ENCODE data around the gene MIA2. TPM values are rescaled to one million over a fixed set of nuclear protein-coding genes. Genes with fewer than 3 reads are reported as not detected.
"Not testable (repeated sequence)": the region's sequence is repeated elsewhere in the genome, so short reads cannot be mapped to it uniquely, and the experiment has no call there.

MIA2 gene
- total RNA-seq, 1 donor from 2014 or later, result 34.2 TPM

- no peak for TF ChIP-seq CTCF (IDR thresholded peaks at IDR 0.05)
- Histone ChIP-seq H3K9me3 (no peaks in the 10 kb centered on the region), H3K36me3 (no peaks in the 10 kb centered on the region), H3K27me3 (ENCODE audit: low read depth) (no peaks in the 10 kb centered on the region), H3K27ac (no peak overlapping the region), H3K4me3 (no peak overlapping the region), H3K4me1 (peaks cover 10% of the 10 kb centered on the region)
- ATAC-seq (peak in 1 of 2 donors; percentile 49), DNase-seq (no peak)
- intact Hi-C loops (cut with DNase I), result no loop called here
These were observed 4.5 kb upstream of the MIA2 start for GRCh38 chr14:39229222-39229543.

- Histone ChIP-seq H3K4me3 (no peak overlapping the region), H3K4me1 (peaks cover 10% of the 10 kb centered on the region), H3K27ac (no peak overlapping the region), H3K36me3 (no peaks in the 10 kb centered on the region), H3K9me3 (no peaks in the 10 kb centered on the region), H3K27me3 (ENCODE audit: low read depth) (no peaks in the 10 kb centered on the region)
- ATAC-seq (no peak), DNase-seq (no peak)
- no peak for TF ChIP-seq CTCF (IDR thresholded peaks at IDR 0.05)
- intact Hi-C loops (cut with DNase I), result no loop called here
These were observed 4.1 kb upstream of the MIA2 start for GRCh38 chr14:39229601-39230110.

GRCh38 chr14:39230416-39231035 lies 3.2 kb upstream of the MIA2 start:
- Histone ChIP-seq H3K36me3 (no peaks in the 10 kb centered on the region), H3K27ac (no peak overlapping the region), H3K9me3 (no peaks in the 10 kb centered on the region), H3K4me1 (peaks cover 10% of the 10 kb centered on the region), H3K4me3 (no peak overlapping the region), H3K27me3 (ENCODE audit: low read depth) (no peaks in the 10 kb centered on the region)
- TF ChIP-seq CTCF (IDR thresholded peaks at IDR 0.05), result no peak
- intact Hi-C loops (cut with DNase I), result no loop called here
- ATAC-seq (no peak), DNase-seq (no peak)

GRCh38 chr14:39231751-39232553 lies 1.8 kb upstream of the MIA2 start:
- H3K9me3 ChIP-seq; intact Hi-C loops (cut with DNase I); H3K27ac ChIP-seq; H3K27me3 ChIP-seq (ENCODE audit: low read depth); H3K4me1 ChIP-seq; H3K36me3 ChIP-seq; DNase-seq; H3K4me3 ChIP-seq: not testable (repeated sequence)
- ATAC-seq, result peak; percentile 58 to 66
- TF ChIP-seq CTCF (IDR thresholded peaks at IDR 0.05), result peak; percentile 24

- Histone ChIP-seq H3K36me3 (no peaks in the 10 kb centered on the region), H3K4me1 (peaks cover 10% of the 10 kb centered on the region), H3K27me3 (ENCODE audit: low read depth) (no peaks in the 10 kb centered on the region), H3K4me3 (no peak overlapping the region), H3K9me3 (no peaks in the 10 kb centered on the region), H3K27ac (no peak overlapping the region)
- TF ChIP-seq CTCF (IDR thresholded peaks at IDR 0.05), result no peak
- intact Hi-C loops (cut with DNase I), result no loop called here
- DNase-seq (no peak), ATAC-seq (peak; percentile 70 to 79)
These were observed 930 bp upstream of the MIA2 start for GRCh38 chr14:39232554-39233415.

- H3K4me1 ChIP-seq; intact Hi-C loops (cut with DNase I); H3K4me3 ChIP-seq; H3K36me3 ChIP-seq; DNase-seq; H3K9me3 ChIP-seq; ATAC-seq; H3K27me3 ChIP-seq (ENCODE audit: low read depth); H3K27ac ChIP-seq: not testable (repeated sequence)
These were observed 1.3 kb downstream of the MIA2 start for GRCh38 chr14:39234986-39235385.

GRCh38 chr14:39235466-39235865 lies 1.8 kb downstream of the MIA2 start:
- H3K4me3 ChIP-seq; intact Hi-C loops (cut with DNase I); H3K27ac ChIP-seq; H3K9me3 ChIP-seq; H3K4me1 ChIP-seq; ATAC-seq; DNase-seq; H3K27me3 ChIP-seq (ENCODE audit: low read depth); H3K36me3 ChIP-seq: not testable (repeated sequence)

Data from lower lobe of right lung (tissue), 2 donors.